Measurements from ENCODE around the gene LHX4.

LHX4 gene

DNA sequence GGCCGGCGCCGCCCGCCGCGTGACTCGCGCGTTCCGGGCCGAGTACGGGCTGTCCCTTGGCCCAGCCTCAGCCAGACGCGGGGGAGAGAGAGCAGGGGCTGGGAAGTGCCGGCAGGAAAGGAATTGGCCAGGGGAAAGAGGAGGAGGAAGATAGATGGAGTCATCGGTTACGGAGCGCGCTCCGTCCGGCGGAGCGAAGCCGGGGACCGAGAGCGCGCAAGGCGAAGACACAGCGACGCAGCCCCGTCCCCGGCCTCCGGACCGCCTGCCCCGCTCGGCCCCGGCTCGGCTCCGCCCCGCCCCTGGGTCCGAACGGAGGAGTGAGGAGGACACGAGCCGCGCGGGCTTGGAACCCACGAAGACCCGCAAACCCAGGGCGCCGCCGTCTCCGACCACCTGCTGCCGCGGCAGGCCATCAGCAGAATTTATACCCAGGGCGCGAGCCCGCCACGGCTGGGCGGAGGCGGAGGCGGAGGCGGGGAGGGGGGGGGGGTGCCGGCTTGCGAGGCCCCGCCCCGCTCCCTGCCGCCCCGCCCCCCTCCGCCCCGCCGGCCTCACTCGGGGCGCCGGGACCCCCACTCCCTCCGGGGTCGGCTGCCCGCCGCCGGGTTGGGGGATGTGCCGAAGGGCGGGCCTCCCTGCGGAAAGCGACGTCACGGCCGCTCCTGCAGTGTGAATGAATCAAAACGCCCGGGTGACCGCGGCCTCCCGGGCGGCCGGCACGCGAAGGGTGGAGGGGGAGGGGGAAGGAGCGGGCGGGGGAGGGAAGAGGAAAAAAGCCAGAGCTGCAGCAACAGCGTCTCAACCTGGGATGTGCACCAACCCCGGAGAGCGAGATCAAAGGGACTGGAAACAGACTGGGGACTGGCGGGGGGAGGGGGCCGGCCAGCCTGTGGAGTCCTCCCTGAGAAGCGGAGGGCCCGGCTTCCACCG, at the start of gene LHX4:
Gene LHX4 (plus strand): TSS at position 782 of the 933 bp plus-strand sequence. CDS start 266 bp downstream, outside the sequence.
- no peak for DNase-seq (ENCODE audit: low read depth)

- DNase-seq (ENCODE audit: low read depth): no peak
These were observed 49.0 kb upstream of the LHX4 start for GRCh38 chr1:180181048-180181447.

GRCh38 chr1:180181996-180182642, 47.9 kb upstream of the LHX4 start:
- no peak for DNase-seq (ENCODE audit: low read depth)

DNA sequence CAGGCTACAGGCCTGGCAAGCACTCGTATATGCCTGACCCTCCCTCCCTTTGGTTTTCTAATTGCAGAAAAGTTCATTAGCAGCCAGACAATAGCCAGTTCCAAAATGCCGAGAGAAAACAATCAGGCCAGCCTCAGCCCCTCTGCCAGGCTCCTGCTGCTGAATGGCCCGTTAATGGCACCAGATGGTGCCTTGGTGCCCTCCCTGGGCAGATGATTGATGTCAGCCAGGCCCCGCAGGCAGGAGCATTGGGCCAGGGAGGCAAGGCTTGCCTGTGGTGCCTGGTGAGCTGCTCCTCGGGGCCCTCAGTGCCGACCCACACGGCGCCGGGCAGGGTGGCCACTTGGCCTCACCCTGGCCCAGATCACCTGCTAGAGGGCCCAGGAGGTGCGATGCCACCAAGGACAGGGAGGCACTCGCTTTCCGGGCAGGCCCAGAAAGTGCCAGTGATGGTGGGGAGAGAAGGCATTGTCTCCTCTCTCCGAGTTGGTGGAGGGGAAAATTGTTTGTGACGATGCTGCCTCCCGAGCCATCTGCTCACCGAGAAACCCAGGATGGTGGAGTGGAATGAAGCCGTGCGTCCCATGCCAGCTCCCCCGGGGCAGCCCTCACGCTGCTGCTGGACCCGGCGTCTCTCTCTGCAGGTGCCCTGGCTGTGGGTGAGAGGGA, 47.3 kb upstream of the LHX4 start:
- DNase-seq (ENCODE audit: low read depth): no peak

DNA sequence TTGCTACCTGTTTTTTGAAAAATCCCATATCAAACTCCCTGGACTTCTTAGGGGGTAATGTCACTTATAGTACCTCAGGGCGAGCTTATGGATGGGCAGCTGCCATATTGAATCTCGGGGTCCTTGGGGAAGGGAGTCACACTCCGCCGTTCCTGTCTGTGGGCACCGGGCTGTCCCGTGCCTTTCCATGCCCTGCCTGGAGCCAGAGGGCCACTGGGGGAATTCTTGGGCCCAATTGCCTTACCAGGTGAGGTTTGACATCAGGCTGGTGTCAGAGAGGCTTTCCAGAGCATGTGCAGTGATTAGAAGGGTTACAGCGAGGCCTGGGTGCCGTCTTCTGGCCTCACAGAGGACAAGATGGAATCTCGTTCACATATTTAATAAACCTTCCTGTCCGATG, 46.6 kb upstream of the LHX4 start:
- no peak for DNase-seq (ENCODE audit: low read depth)

DNA sequence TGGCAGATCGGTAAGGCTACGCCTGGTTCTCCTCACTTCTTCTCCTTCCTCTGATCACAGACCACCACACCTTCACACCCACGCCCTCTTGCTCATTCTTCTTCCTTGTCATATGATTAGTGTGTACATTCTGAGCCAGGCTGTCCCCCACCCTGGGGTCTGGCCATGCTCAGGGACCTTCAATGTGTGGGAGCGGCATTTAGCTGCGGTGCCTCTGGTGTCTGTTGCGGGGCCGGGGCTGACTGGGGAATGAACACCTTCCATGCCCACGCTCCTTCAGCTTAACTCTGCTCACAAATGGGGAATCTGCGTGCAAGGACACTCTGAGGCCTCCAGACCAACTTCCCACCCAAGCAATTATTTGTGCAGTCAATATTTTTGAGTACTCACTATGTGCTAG, 46.0 kb upstream of the LHX4 start:
- no peak for DNase-seq (ENCODE audit: low read depth)

DNA sequence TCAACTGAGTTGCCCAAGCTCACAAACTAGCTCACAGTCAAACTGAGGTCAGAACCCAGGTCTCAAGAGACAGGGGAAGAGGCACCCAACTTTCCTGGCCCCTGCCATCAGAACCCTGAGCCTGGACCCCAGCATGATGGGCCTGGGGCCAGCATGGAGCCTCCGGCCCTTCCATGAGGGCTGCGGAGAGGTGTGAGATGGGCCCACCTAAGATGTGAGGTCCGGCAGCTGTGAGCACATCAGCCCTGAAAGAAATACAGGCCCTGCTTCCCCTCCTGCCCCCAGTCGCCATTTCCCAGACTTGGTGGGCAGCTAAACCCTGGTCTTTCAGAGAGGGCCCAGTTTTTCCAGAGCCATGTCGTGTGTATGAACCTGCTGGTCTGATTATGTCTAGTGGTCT, 44.8 kb upstream of the LHX4 start:
- DNase-seq (ENCODE audit: low read depth): no peak

- DNase-seq (ENCODE audit: low read depth): no peak
These were observed 44.0 kb upstream of the LHX4 start for GRCh38 chr1:180185971-180186645.

- no peak for DNase-seq (ENCODE audit: low read depth)
These were observed 43.2 kb upstream of the LHX4 start for GRCh38 chr1:180186831-180187230.

DNA sequence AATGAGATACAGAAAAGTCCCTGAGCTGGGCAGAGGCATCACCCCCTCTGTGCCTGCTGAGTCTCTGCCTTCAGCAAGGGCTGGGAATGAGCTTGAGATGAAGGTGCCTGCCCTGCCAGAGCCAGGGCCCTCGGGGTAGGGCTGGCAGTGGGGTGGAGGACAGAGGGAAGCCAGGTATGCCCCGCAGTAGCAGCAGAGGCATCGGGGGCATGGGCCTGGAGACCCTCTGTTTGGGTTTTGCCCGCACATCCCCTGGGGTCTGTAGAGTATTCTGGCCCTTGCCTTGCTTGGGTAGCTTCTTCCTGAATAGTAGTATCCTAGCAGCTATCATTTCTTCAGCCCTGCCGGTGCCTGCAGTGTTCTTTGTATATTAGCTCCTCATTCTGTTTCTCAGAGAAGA, 42.4 kb upstream of the LHX4 start:
- DNase-seq (ENCODE audit: low read depth): no peak

- DNase-seq (ENCODE audit: low read depth): no peak
These were observed 42.0 kb upstream of the LHX4 start for GRCh38 chr1:180188091-180188506.

DNA sequence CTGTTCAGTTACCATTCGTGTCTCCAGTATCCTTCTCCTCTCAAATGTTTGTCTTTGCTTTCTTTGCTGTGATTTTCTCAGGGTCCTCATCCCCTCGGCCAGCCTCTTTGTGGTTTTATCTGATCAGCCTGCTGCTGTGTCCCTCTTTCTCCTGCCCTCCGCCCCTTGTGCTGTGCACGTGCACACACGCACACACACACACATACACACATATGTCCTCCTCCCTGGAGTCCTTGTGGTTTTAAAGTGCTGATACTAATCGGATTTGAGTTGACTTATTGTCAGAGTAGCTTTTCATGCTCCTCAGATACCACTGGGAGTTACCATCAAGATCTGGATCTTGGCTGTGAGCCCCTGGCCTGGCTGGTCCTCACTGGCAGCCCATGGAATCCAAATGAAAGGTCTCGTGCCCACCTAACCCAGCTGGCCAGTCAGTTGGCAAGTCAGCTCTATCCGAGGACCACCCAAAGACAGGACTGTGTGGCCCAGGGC, 41.3 kb upstream of the LHX4 start:
- no peak for DNase-seq (ENCODE audit: low read depth)

GRCh38 chr1:180190091-180190490, 40.0 kb upstream of the LHX4 start:
- no peak for DNase-seq (ENCODE audit: low read depth)

- no peak for DNase-seq (ENCODE audit: low read depth)
These were observed 37.9 kb upstream of the LHX4 start for GRCh38 chr1:180192172-180192571.

DNA sequence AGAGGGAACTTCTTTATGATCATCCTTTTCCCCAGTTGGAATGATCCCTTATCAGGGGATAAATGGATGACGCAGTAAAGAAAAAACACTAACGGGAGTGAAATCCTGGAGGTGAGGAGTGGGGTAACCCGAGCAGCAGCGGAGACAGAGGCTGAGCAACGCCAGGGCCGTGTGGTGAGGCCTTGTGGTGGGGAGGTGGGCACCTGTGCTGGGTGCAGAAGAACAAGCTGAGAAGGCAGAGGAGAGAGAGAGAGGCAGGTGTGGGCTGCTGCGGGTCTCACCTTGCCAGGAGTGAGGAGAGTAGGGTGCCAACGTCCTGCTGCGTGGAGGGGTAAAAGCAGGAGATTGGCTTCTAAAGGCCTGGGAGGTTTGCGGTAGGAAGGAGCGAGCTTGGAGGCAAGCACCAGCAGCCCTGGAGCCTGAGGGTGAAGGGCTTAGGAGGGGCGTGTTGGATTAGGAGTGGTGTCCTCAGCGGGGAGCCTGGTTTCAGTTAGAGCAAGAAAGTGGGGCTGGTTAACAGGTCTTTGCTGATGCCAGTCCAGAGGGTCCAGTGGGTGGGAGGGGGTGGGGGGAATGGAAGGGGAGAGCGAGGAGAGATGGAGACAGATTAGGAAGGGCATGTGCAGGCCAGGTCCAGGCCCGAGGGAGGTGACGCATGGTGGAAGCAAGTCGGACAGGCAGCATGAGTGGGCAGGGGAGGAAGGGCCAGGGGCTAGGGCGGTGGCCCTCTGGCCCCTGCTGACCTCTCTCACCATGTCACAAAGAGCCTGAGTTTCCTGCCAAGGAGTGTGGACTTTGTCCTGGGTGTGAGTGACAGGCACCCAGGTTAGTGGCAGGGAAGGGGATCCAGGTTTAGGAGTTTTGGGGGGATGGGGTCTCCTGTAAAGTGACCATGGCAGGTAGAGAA, 36.7 kb upstream of the LHX4 start:
- no peak for DNase-seq (ENCODE audit: low read depth)

GRCh38 chr1:180194048-180194425, 36.0 kb upstream of the LHX4 start:
- no peak for DNase-seq (ENCODE audit: low read depth)

DNA sequence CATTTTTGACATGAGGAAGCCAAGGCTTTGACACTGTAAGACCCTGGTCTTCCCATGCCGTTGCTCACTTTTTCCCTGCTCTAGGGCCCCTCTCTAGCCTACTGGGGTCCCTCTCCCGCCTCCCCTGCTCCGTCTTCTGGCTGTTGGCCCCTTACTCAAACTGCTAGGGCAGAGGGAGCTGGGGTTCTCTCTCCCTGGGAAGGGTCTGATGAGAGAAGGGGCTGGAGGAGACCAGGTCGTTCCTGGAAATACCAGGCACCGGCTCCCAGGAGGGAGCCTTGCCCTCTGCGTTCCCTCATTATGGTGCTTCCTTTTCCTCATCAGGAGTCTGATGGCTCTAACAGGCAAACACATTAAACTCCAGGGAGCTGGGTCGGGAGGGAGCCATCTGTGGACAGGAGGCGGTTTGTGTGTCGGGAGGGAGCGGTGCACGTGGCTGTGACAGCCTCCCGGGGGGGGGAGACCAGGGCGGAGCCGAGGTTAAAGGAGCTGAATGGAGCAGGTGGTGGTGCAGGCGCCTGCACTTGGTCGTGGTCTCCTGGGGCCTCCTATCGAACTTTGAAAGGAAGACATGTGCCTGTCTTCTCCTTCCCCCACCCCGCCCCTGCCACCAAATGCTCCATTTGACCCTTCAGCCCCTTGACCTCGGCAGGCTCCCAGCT, 35.4 kb upstream of the LHX4 start:
- no peak for DNase-seq (ENCODE audit: low read depth)

- no peak for DNase-seq (ENCODE audit: low read depth)
These were observed 34.7 kb upstream of the LHX4 start for GRCh38 chr1:180195401-180195800.

GRCh38 chr1:180195916-180196315, 34.1 kb upstream of the LHX4 start:
- no peak for DNase-seq (ENCODE audit: low read depth)

DNA sequence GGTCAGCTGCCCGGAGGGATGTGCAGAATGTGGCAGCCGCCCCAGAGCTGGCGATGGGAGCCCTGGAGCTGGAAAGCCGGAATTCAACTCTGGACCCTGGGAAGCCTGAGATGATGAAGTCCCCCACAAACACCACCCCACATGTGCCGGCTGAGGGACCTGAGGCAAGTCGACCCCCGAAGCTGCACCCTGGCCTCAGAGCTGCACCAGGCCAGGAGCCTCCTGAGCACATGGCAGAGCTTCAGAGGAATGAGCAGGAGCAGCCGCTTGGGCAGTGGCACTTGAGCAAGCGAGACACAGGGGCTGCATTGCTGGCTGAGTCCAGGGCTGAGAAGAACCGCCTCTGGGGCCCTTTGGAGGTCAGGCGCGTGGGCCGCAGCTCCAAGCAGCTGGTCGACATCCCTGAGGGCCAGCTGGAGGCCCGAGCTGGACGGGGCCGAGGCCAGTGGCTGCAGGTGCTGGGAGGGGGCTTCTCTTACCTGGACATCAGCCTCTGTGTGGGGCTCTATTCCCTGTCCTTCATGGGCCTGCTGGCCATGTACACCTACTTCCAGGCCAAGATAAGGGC, 33.5 kb upstream of the LHX4 start:
- DNase-seq (ENCODE audit: low read depth): no peak

All from T-helper 22 cell (primary cell).